Mesenchymal stem cell (in vitro differentiated cells and primary cell): ENCODE data around the gene ERC2.

ENCODE experiments used
- DNase-seq: peaks from one replicate; pipeline ENCODE4 v3.0.0-alpha.2; 2013
- H2AFZ ChIP-seq: one replicate; pipeline ENCODE4 v1.6.1; 2013; ENCODE audit warnings: low read depth, mild to moderate bottlenecking, control low read depth, inconsistent platforms, low read length, moderate library complexity
- H2AK5ac ChIP-seq: 2 replicates; pipeline ENCODE4 v1.6.1; 2013; ENCODE audit warnings: low read length, moderate library complexity, mild to moderate bottlenecking, inconsistent platforms; ENCODE audit not compliant: severe bottlenecking
- H2BK120ac ChIP-seq: one replicate; pipeline ENCODE4 v1.6.1; 2013; ENCODE audit warnings: low read depth, mild to moderate bottlenecking, inconsistent platforms, low read length, moderate library complexity
- H2BK12ac ChIP-seq, 2 experiments: one replicate each; pipeline ENCODE4 v1.6.1; 2013; ENCODE audit warnings: inconsistent platforms in 2 of 2, low read length in 2 of 2, mild to moderate bottlenecking in 2 of 2, moderate library complexity in 2 of 2, control low read depth in 1 of 2
- H2BK15ac ChIP-seq: one replicate; pipeline ENCODE4 v1.6.1; 2013; ENCODE audit warnings: mild to moderate bottlenecking, low read depth, inconsistent platforms; ENCODE audit not compliant: poor library complexity, severe bottlenecking
- H2BK5ac ChIP-seq: 2 replicates; pipeline ENCODE4 v1.6.1; 2013; ENCODE audit warnings: low read depth, mild to moderate bottlenecking, low read length, control low read depth, inconsistent platforms; ENCODE audit not compliant: poor library complexity, severe bottlenecking
- H3K14ac ChIP-seq, 2 experiments: one replicate each; pipeline ENCODE4 v1.6.1; 2013; ENCODE audit warnings: inconsistent platforms in 2 of 2, low read length in 2 of 2, control low read depth in 1 of 2, mild to moderate bottlenecking in 1 of 2, moderate library complexity in 1 of 2
- H3K18ac ChIP-seq, 2 experiments: one replicate each; pipeline ENCODE4 v1.6.1; 2013; ENCODE audit warnings: inconsistent platforms in 2 of 2, low read length in 2 of 2, control low read depth in 1 of 2, low read depth in 1 of 2, mild to moderate bottlenecking in 1 of 2
- H3K23ac ChIP-seq, 2 experiments: one replicate each; pipeline ENCODE4 v1.6.1; 2013; ENCODE audit warnings: inconsistent platforms in 2 of 2, low read length in 2 of 2, mild to moderate bottlenecking in 2 of 2, moderate library complexity in 2 of 2, control low read depth in 1 of 2
- H3K27ac ChIP-seq: 2 replicates; pipeline ENCODE4 v1.5.1; 2013; ENCODE audit warnings: mild to moderate bottlenecking, moderate library complexity, low read length, control low read depth, inconsistent platforms; ENCODE audit not compliant: poor library complexity, severe bottlenecking
- H3K27me3 ChIP-seq, 2 experiments: 2 replicates each; pipeline versions ENCODE4 v1.6.1 to v1.7.0; 2013; ENCODE audit warnings: low read length in 2 of 2, mild to moderate bottlenecking in 2 of 2, moderate library complexity in 2 of 2, control low read depth in 1 of 2, inconsistent platforms in 1 of 2; ENCODE audit not compliant: control insufficient read depth in 1 of 2, insufficient read depth in 1 of 2
- H3K36me3 ChIP-seq, 2 experiments: 2 replicates each; pipeline versions ENCODE4 v1.6.1 to v1.7.0; 2013; ENCODE audit warnings: low read length in 2 of 2, control low read depth in 1 of 2, inconsistent platforms in 1 of 2, low read depth in 1 of 2, mild to moderate bottlenecking in 1 of 2; ENCODE audit not compliant: insufficient read depth in 2 of 2, control insufficient read depth in 1 of 2
- H3K4ac ChIP-seq, 2 experiments: one replicate each; pipeline ENCODE4 v1.6.1; 2013; ENCODE audit warnings: inconsistent platforms in 2 of 2, low read length in 2 of 2, mild to moderate bottlenecking in 2 of 2, moderate library complexity in 2 of 2, control low read depth in 1 of 2, low read depth in 1 of 2
- H3K4me1 ChIP-seq: 2 replicates; pipeline ENCODE4 v1.6.1; 2013; ENCODE audit warnings: low read depth, low read length, control low read depth; ENCODE audit not compliant: control insufficient read depth, insufficient read depth
- H3K4me2 ChIP-seq: 2 replicates; pipeline ENCODE4 v1.6.1; 2013; ENCODE audit warnings: low read length, mild to moderate bottlenecking, inconsistent platforms; ENCODE audit not compliant: poor library complexity, severe bottlenecking
- H3K4me3 ChIP-seq, 2 experiments: 2 replicates each; pipeline versions ENCODE4 v1.5.1 to v1.7.0; 2013; ENCODE audit warnings: low read length in 2 of 2, mild to moderate bottlenecking in 2 of 2, control low read depth in 1 of 2, low read depth in 1 of 2; ENCODE audit not compliant: insufficient read depth in 1 of 2
- H3K79me1 ChIP-seq: replicated peaks from 2 replicates; pipeline ENCODE4 v1.6.1; 2013; ENCODE audit warnings: mild to moderate bottlenecking, control low read depth, low read length, inconsistent platforms; ENCODE audit not compliant: poor library complexity, severe bottlenecking
- H3K9ac ChIP-seq: 2 replicates; pipeline ENCODE4 v1.7.0; 2013; ENCODE audit warnings: mild to moderate bottlenecking, low read length, moderate library complexity
- H3K9me3 ChIP-seq: 2 replicates; pipeline ENCODE4 v1.7.0; 2013; ENCODE audit warnings: mild to moderate bottlenecking, low read length; ENCODE audit not compliant: control insufficient read depth
- H4K8ac ChIP-seq: one replicate; pipeline ENCODE4 v1.6.1; 2013; ENCODE audit warnings: inconsistent platforms, mild to moderate bottlenecking, low read length, moderate library complexity
- H4K91ac ChIP-seq: one replicate; pipeline ENCODE4 v1.6.1; 2013; ENCODE audit warnings: mild to moderate bottlenecking, low read length, inconsistent platforms
- WGBS: methylation state at CpG from one replicate; pipeline ENCODE4 v1.1.7; 2013; ENCODE audit warnings: mixed read lengths; 5-methylcytosine and 5-hydroxymethylcytosine counted together

ERC2 gene

GRCh38 chr3:55826731-55827496, 641.4 kb downstream of the ERC2 start:
- no peaks in the 10 kb centered on the region for H3K27me3 ChIP-seq
- H3K4me2 ChIP-seq = no peak overlapping the region
- no peak overlapping the region for H3K23ac ChIP-seq
- H2BK12ac ChIP-seq = peak overlapping the region; percentile 54 to 63
- no peak overlapping the region for H4K8ac ChIP-seq
- H2BK15ac ChIP-seq = no peak overlapping the region
- no peaks in the 10 kb centered on the region for H3K79me1 ChIP-seq
- no peaks in the 10 kb centered on the region for H3K36me3 ChIP-seq
- 86% methylated on average over 5 of the region's 6 CpGs for WGBS
- no peak overlapping the region for H2AK5ac ChIP-seq
- H4K91ac ChIP-seq = no peak overlapping the region
- no peak overlapping the region for H3K4me3 ChIP-seq
- no peak overlapping the region for H3K27ac ChIP-seq
- no peak overlapping the region for H2BK120ac ChIP-seq
- H3K4ac ChIP-seq = peak overlapping the region in 1 of 2 experiments; percentile 69
- H3K14ac ChIP-seq = no peak overlapping the region
- no peak overlapping the region for H2AFZ ChIP-seq
- no peaks in the 10 kb centered on the region for H3K9me3 ChIP-seq
- no peak overlapping the region for H3K9ac ChIP-seq
- DNase-seq = peak; percentile 17
- H3K18ac ChIP-seq = no peak overlapping the region
- H2BK5ac ChIP-seq = no peak overlapping the region
- no peaks in the 10 kb centered on the region for H3K4me1 ChIP-seq

- Histone ChIP-seq H2BK5ac (no peak overlapping the region), H2BK12ac (peak overlapping the region; percentile 82 to 93), H3K36me3 (no peaks in the 10 kb centered on the region), H3K79me1 (no peaks in the 10 kb centered on the region), H3K4me3 (no peak overlapping the region), H3K4ac (peak overlapping the region in 1 of 2 experiments; percentile 49), H3K23ac (no peak overlapping the region), H3K27me3 (no peaks in the 10 kb centered on the region), H3K9ac (no peak overlapping the region), H3K4me2 (no peak overlapping the region), H3K18ac (peak overlapping the region in 1 of 2 experiments; percentile 75), H4K91ac (peak overlapping the region; percentile 61), H2AK5ac (no peak overlapping the region), H3K27ac (no peak overlapping the region), H2BK120ac (peak overlapping the region; percentile 27), H2BK15ac (no peak overlapping the region), H3K4me1 (no peaks in the 10 kb centered on the region), H4K8ac (peak overlapping the region; percentile 41), H3K14ac (no peak overlapping the region), H3K9me3 (no peaks in the 10 kb centered on the region), H2AFZ (no peak overlapping the region)
- no peak for DNase-seq
These were observed 642.2 kb downstream of the ERC2 start for GRCh38 chr3:55826097-55826496.

- H2AFZ ChIP-seq = no peak overlapping the region
- no peak overlapping the region for H2BK120ac ChIP-seq
- no peak overlapping the region for H4K91ac ChIP-seq
- H3K27ac ChIP-seq = no peak overlapping the region
- DNase-seq = peak; percentile 25
- H3K27me3 ChIP-seq = no peaks in the 10 kb centered on the region
- H3K4me2 ChIP-seq = no peak overlapping the region
- no peaks in the 10 kb centered on the region for H3K79me1 ChIP-seq
- no peaks in the 10 kb centered on the region for H3K36me3 ChIP-seq
- H4K8ac ChIP-seq = no peak overlapping the region
- no peaks in the 10 kb centered on the region for H3K4me1 ChIP-seq
- no peak overlapping the region for H3K4ac ChIP-seq
- no peak overlapping the region for H3K23ac ChIP-seq
- H2BK5ac ChIP-seq = no peak overlapping the region
- H2BK15ac ChIP-seq = no peak overlapping the region
- H3K4me3 ChIP-seq = no peak overlapping the region
- no peak overlapping the region for H3K9ac ChIP-seq
- H3K18ac ChIP-seq = peak overlapping the region in 1 of 2 experiments; percentile 40
- no peak overlapping the region for H2BK12ac ChIP-seq
- no peaks in the 10 kb centered on the region for H3K9me3 ChIP-seq
- no peak overlapping the region for H3K14ac ChIP-seq
- H2AK5ac ChIP-seq = no peak overlapping the region
These were observed 643.9 kb downstream of the ERC2 start for GRCh38 chr3:55824406-55824805.

GRCh38 chr3:55823829-55824228, 644.4 kb downstream of the ERC2 start:
- Histone ChIP-seq H2BK120ac (no peak overlapping the region), H2AK5ac (no peak overlapping the region), H4K91ac (no peak overlapping the region), H3K9me3 (no peaks in the 10 kb centered on the region), H3K18ac (no peak overlapping the region), H2BK5ac (no peak overlapping the region), H3K36me3 (no peaks in the 10 kb centered on the region), H2BK15ac (no peak overlapping the region), H3K27ac (no peak overlapping the region), H4K8ac (no peak overlapping the region), H3K27me3 (no peaks in the 10 kb centered on the region), H3K4me3 (no peak overlapping the region), H3K14ac (no peak overlapping the region), H2AFZ (no peak overlapping the region), H2BK12ac (peak overlapping the region in 1 of 2 experiments; percentile 90), H3K9ac (no peak overlapping the region), H3K4me1 (no peaks in the 10 kb centered on the region), H3K79me1 (no peaks in the 10 kb centered on the region), H3K4ac (no peak overlapping the region), H3K23ac (no peak overlapping the region), H3K4me2 (no peak overlapping the region)
- 100% methylated on average over 1 of the region's 1 CpG for WGBS
- DNase-seq = no peak
